ENCODE results near the gene MOSPD2. TPM values are rescaled to one million over a fixed set of nuclear protein-coding genes. Genes with fewer than 3 reads are reported as not detected.

MOSPD2 gene
- total RNA-seq, 1 experiment from 2014 or later, result 11.6 TPM

GRCh38 chrX:14865201-14865600 lies 8.0 kb upstream of the MOSPD2 start:
- ATAC-seq (no peak), DNase-seq (no peak)
- POLR2A ChIA-PET (ENCODE audit: unreplicated experiment), result no interaction called here
- H3K9ac ChIP-seq (ENCODE audit: low read length), result no peak overlapping the region
- no peaks in the 10 kb centered on the region for H4K20me1 ChIP-seq (ENCODE audit: low read length)
- H2AFZ ChIP-seq (ENCODE audit: low read length), result no peak overlapping the region
- no peak overlapping the region for H3K27ac ChIP-seq (ENCODE audit: low read length)
- H3F3A ChIP-seq (ENCODE audit: low read length, unreplicated experiment), result no peaks in the 10 kb centered on the region
- H3K36me3 ChIP-seq (ENCODE audit: low read depth, low read length), result peaks cover 34% of the 10 kb centered on the region
- TF ChIP-seq CTCF (conservative IDR thresholded peaks at IDR 0.05; ENCODE audit: low read depth, low read length) (no peak), EZH2 (IDR thresholded peaks at IDR 0.05; ENCODE audit: low read length, unreplicated experiment) (no peak), EZH2phosphoT487 (IDR thresholded peaks at IDR 0.05; ENCODE audit: borderline replicate concordance, low read length) (no peak)
- H3K9me2 ChIP-seq (replicated peaks; ENCODE audit: low read length), result no peaks in the 10 kb centered on the region
- H3K4me3 ChIP-seq (ENCODE audit: low read length), result no peak overlapping the region
- peaks cover 41% of the 10 kb centered on the region for H3K79me2 ChIP-seq (ENCODE audit: low read length)
- 0 out of 2 replicates have a peak, but pooled peaks cover 3% of the 10 kb centered on the region for H3K4me1 ChIP-seq (ENCODE audit: insufficient read depth, low read length)
- intact Hi-C loops (cut with micrococcal nuclease), result no loop called here
- H3K27me3 ChIP-seq (ENCODE audit: low read length), result no peaks in the 10 kb centered on the region
- BruUV-seq (replicated peaks), result no TSS peak
- CTCF ChIA-PET, result no interaction called here
- no peak overlapping the region for H3K4me2 ChIP-seq (ENCODE audit: low read length)
- peaks cover 4% of the 10 kb centered on the region; the same call in 1 of the 2 replicates for H3K9me3 ChIP-seq (ENCODE audit: low read length)

GRCh38 chrX:14871767-14872166 lies 1.5 kb upstream of the MOSPD2 start:
- Histone ChIP-seq H3K36me3 (ENCODE audit: low read depth, low read length) (peaks cover 21% of the 10 kb centered on the region), H3K27ac (ENCODE audit: low read length) (no peak overlapping the region), H3K4me1 (ENCODE audit: insufficient read depth, low read length) (peaks cover 15% of the 10 kb centered on the region; the same call in 1 of the 2 replicates), H3K27me3 (ENCODE audit: low read length) (no peaks in the 10 kb centered on the region), H3K9me3 (ENCODE audit: low read length) (peaks cover 4% of the 10 kb centered on the region; the same call in 1 of the 2 replicates), H3F3A (ENCODE audit: low read length, unreplicated experiment) (no peaks in the 10 kb centered on the region), H4K20me1 (ENCODE audit: low read length) (no peaks in the 10 kb centered on the region), H3K4me3 (ENCODE audit: low read length) (peak overlapping the region; percentile 93), H2AFZ (ENCODE audit: low read length) (no peak overlapping the region), H3K9ac (ENCODE audit: low read length) (peak overlapping the region; percentile 93; the same call in 1 of the 2 replicates), H3K4me2 (ENCODE audit: low read length) (peak overlapping the region; percentile 92), H3K79me2 (ENCODE audit: low read length) (peaks cover 78% of the 10 kb centered on the region), H3K9me2 (replicated peaks; ENCODE audit: low read length) (no peaks in the 10 kb centered on the region)
- CTCF ChIA-PET, result no interaction called here
- BruUV-seq (replicated peaks), result TSS peak; percentile 36
- no peak for TF ChIP-seq CTCF (conservative IDR thresholded peaks at IDR 0.05; ENCODE audit: low read depth, low read length)
- TF ChIP-seq EZH2 (IDR thresholded peaks at IDR 0.05; ENCODE audit: low read length, unreplicated experiment), result no peak
- TF ChIP-seq EZH2phosphoT487 (IDR thresholded peaks at IDR 0.05; ENCODE audit: borderline replicate concordance, low read length), result no peak
- intact Hi-C loops (cut with micrococcal nuclease), result loop anchor here (2.0 to 5.0 kb wide), 3 partner anchors 51 to 271 kb away; no protein-coding TSS in a partner anchor
- ATAC-seq (no peak), DNase-seq (no peak)
- POLR2A ChIA-PET (ENCODE audit: unreplicated experiment), result no interaction called here

- CTCF ChIA-PET, result interaction anchor here (0.7 kb wide), 1 partner anchor 74 kb away, joined by 3 read pairs; no protein-coding TSS in a partner anchor
- no TSS peak for BruUV-seq (replicated peaks)
- no peaks in the 10 kb centered on the region for H3K9me2 ChIP-seq (replicated peaks; ENCODE audit: low read length)
- H4K20me1 ChIP-seq (ENCODE audit: low read length), result no peaks in the 10 kb centered on the region
- DNase-seq (no peak), ATAC-seq (no peak)
- TF ChIP-seq EZH2 (IDR thresholded peaks at IDR 0.05; ENCODE audit: low read length, unreplicated experiment) (no peak), EZH2phosphoT487 (IDR thresholded peaks at IDR 0.05; ENCODE audit: borderline replicate concordance, low read length) (no peak), CTCF (conservative IDR thresholded peaks at IDR 0.05; ENCODE audit: low read depth, low read length) (no peak)
- peaks cover 72% of the 10 kb centered on the region for H3K79me2 ChIP-seq (ENCODE audit: low read length)
- H3K4me2 ChIP-seq (ENCODE audit: low read length), result peak overlapping the region; percentile 92
- H3K27ac ChIP-seq (ENCODE audit: low read length), result no peak overlapping the region
- H3K4me1 ChIP-seq (ENCODE audit: insufficient read depth, low read length), result peaks cover 15% of the 10 kb centered on the region; the same call in 1 of the 2 replicates
- intact Hi-C loops (cut with micrococcal nuclease), result loop anchor here (2.0 to 5.0 kb wide), 3 partner anchors 50 to 270 kb away; no protein-coding TSS in a partner anchor
- H3F3A ChIP-seq (ENCODE audit: low read length, unreplicated experiment), result no peaks in the 10 kb centered on the region
- peak overlapping the region; percentile 86 for H2AFZ ChIP-seq (ENCODE audit: low read length)
- peak overlapping the region; percentile 93 for H3K4me3 ChIP-seq (ENCODE audit: low read length)
- no peaks in the 10 kb centered on the region for H3K27me3 ChIP-seq (ENCODE audit: low read length)
- H3K9me3 ChIP-seq (ENCODE audit: low read length), result peaks cover under 1% of the 10 kb centered on the region; the same call in 1 of the 2 replicates
- POLR2A ChIA-PET (ENCODE audit: unreplicated experiment), result interaction anchor here (0.6 kb wide), 2 partner anchors 844 to 1203 kb away, joined by 3 to 4 read pairs; no protein-coding TSS in a partner anchor
- H3K9ac ChIP-seq (ENCODE audit: low read length), result peak overlapping the region; percentile 93
- H3K36me3 ChIP-seq (ENCODE audit: low read depth, low read length), result peaks cover 15% of the 10 kb centered on the region
These were observed 866 bp upstream of the MOSPD2 start for GRCh38 chrX:14872355-14872754.

All from PC-3 (cell line).